NCI-H2029 (cell line): ENCODE measurements around the gene ANAPC5.
"Not testable (repeated sequence)": the region's sequence is repeated elsewhere in the genome, so short reads cannot be mapped to it uniquely, and the experiment has no call there.

Experiments used
- DNase-seq: peaks from one replicate; lab custom pipeline; 2025; lab: John Stamatoyannopoulos, UW

The ANAPC5 gene

GRCh38 chr12:121307397-121307796 is 44.8 kb downstream of the ANAPC5 start:
- not testable (repeated sequence) for DNase-seq

DNA sequence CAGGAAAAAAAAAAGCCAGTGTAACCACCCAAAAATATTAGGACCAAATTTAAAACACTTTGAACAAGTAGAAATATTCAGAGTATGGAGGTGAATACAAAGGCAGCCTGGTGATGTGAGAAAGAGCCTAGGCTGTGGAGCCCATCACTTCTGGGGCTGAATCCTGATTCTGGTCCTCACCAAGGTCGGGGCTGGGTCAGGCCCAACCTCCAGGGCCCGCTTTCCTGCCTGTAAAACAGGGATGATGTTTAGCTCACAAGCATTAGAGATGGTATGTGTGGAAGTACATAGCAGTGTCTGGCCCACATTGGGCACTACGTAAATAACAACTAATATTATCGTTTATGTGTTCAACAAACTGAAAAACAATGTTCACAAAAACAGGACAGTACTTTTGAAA is 47.9 kb downstream of the ANAPC5 start:
- DNase-seq = no peak

DNA sequence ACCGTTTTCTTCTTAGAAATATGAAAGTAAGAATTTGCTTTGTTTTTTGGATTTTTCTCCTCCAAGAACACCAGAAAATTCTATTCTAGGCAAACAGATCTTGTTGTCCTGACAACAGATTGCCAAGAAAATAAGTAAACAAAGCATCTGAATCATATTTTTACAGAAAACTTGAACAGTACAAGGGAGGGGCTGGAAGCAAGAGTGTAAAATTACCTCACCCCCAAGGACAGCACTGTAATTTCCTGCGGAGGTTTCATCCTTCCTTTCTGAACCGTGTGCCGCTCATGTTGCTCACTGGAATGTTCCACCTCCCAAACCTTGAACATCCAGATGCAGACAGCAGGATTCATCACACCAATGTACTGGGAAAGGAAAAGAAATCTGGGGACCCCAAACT is 50.3 kb downstream of the ANAPC5 start:
- DNase-seq = no peak

DNA sequence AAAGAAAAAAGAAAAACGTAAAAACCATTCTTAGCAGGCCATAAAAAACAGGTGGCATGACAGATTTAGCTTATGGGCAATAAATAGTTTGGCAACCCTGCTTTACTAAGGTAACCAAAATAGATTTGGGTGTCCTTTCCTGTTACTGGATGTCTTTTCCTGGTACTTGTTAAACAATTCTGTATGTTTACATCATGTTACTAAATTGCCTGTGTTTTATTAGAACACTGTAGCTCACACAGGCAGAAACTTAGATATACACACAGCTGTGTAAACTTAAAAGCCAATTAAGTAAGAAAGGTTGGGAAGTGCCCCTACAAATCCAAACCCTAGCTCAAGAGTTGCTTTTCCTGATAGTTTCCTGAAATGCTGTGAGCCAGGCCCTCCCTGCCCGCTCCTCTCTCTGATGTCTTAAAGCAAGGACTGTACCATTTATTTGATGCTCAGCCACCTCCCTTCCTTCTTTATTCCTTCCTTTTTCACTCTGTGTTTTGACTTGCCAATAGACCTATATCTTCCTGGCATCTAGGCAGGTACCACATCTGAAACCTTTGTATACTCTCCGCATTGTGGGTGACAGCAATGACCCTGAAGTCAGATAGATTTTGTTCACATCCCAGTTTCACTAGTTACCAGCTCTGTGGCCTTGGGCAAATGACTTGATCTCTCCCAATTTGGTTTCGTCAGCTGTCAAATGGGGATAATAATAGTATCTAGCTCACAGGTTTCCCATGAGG is 52.0 kb downstream of the ANAPC5 start:
- DNase-seq = no peak

DNA sequence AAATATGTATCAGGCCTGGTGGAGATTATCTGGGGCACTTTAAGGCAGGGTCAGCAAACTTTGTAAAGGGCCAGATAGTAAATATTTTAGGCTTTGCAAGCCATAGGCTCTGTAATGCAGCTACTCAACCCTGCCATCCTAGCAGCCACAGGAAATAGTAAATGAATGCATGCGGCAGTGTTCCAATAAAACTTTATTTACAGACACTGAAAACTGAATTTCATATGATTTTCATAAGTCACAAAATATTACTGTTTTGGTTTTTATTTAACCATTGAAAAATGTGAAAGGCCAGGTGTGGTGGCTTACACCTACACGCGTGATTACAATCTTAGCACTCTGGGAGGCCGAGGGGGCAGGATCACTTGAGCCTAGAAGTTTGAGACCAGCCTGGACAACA is 52.5 kb downstream of the ANAPC5 start:
- no peak for DNase-seq

DNA sequence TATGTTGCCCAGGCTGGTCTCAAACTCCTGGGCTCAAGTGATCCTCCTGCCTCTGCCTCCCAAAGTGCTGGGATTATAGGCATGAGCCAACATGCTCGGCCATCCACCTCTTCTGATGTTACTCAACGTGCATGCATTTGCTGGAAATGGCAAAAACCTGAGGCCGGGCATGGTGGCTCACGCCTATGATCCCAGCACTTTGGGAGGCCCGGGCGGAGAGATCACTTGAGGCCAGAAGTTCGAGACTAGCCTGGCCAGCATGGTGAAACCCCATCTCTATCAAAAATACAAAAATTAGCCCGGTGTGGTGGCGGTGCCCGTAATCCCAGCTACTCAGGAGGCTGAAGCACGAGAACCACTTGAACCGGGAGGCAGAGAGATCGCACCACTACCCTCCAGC is 53.8 kb downstream of the ANAPC5 start:
- DNase-seq = not testable (repeated sequence)

- peak; percentile 24 for DNase-seq
These were observed 54.7 kb downstream of the ANAPC5 start for GRCh38 chr12:121297435-121297991.

- peak; percentile 77 for DNase-seq
These were observed 55.4 kb downstream of the ANAPC5 start, which contains the start of gene CAMKK2 for GRCh38 chr12:121296618-121297434. Gene CAMKK2, minus strand, starts transcription at chr12:121296709. Its CDS starts 22,183 bp downstream, at chr12:121274526.

DNA sequence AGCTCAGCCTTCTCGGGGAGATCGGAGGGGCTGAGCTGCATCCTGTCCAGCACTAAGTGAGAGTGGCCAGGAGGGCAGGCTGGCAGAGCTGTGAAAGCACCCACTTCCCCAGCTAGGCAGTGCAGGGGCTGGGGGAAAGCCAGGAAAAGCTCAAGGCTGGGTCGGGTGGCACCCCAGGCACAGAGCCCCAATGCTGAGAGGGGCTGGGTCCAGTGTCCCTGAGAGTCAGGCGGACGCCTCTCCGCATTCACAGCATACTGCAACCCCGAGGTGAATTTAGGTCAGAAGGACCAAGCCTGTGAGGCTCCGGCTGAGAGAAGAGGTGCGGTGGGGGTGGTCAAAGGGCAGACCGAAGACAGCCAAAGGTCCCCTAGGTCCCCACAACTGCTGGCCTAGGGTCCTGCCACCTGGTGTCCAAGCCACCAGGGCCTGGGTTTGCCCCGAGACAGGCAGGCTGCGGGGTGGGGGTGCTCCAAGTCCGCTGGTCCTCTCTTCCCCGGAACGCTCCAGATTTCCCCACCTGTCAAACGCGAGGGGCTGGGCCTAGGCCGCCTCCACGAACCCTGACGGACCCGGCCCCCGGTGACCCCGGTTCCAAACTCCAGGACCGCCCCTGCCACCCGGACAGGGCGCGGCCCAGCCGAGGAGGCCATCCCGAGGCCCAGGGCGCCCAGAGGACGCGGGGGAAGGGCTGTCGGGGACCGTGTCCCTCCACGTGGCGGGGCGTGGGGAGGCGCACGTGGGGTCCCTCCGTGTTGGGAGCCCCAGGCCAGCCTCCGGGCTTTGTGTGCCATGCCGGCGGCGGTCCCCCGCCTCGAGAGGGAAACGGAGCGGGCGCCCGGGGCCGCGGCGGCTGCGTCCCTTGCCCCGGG is 56.2 kb downstream of the ANAPC5 start:
- DNase-seq = no peak

DNA sequence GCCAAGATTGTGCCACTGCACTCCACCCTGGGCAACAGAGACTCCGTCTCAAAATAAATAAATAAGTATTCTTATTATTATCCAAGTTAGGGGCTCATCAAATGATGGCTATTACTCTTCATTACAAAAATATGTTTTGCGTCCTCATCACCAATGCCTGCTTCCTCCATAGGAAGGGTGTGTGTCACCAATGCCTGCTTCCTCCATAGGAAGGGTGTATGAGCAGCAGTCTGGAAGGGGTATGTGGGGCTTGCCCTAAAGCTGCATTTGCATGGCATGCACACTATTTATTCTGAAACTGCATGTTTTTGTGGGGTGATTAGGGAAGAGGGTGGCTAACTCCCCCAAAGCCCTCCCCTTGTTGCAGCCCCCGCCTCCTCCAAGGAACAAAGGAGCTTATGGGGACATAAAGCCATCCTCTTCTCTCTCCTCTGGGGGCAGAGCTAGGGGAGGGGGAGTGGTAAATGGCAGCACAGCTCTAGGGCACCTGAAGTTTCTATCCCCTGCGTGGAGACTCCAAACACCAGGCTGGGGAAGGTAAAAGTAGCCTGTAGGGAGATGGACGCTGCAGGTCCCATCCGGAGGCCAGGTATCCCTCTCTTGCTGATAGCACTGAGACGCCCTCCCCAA is 57.0 kb downstream of the ANAPC5 start:
- DNase-seq = no peak

DNA sequence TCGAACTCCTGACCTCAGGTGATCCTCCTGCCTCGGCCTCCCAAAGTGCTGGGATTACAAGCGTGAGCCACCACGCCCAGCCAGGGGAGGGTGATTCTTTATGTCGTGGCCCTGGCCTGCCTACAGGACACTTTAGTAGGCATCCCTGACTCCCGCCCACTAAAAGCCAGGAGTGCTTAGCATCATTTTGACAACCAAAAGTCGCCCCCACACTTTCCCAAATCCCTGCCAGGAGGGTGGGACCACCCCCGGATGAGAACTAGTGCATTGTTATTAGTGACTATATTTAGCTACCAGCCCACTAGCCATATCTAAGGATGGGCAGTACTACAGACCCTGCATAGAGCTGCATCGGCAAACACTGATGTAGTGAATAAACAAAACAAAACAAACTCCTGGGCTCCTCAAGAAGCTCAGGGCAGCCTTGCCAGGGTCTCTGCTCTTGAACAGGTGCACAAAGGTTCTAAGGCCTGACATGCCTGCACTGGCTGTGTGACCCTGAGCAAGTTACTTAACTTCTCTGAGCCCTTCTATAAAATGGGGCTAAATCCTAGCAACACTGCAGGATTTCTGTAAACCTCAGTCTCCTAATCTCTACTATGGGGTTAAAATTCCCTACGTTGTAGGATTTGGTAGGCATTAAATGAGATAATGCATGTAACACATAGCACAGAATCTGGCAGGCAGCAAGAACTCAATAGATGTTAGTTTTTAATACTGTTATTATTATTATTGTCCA is 57.9 kb downstream of the ANAPC5 start:
- no peak for DNase-seq

DNA sequence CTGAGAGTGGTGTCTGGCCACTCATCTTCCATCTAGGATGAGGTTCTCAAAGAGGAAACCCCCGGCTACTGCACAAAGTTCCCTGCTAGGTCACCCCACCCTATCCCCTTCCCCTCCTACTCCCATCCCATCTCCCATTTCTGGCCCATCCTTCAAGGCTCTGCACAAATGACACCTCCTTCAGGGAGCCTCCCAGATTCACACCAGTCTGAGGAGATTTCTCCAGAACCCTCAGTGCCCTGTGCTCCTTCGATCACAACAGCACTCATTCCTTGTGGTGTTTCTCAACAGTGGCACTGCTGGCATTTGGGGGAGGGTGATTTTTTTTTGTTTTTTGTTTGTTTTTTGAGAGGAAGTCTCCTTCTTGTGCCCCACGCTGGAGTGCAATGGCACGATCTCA is 58.6 kb downstream of the ANAPC5 start:
- DNase-seq = no peak

GRCh38 chr12:121290410-121290809 is 61.8 kb downstream of the ANAPC5 start:
- DNase-seq = no peak

GRCh38 chr12:121289962-121290361 is 62.2 kb downstream of the ANAPC5 start:
- DNase-seq = no peak

DNA sequence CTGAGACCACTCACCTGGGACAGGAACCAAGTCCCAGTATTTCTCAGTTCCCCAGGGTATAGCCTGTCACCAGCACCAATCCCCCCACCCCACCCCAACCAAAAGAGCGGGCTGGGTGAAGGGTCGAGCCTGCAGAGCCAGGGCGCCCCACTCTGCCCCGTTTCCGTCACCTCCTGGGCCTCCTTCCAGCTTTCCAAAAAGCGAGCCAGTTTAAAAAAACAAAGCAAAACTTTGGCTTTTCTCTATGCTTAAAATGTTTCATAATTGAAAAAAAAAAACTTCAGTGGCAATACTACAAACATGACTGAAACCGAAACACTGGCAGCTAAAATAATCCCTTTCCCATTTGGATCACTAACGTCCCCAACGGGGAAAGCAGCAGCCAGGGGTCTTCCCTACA is 63.2 kb downstream of the ANAPC5 start:
- DNase-seq = no peak

DNA sequence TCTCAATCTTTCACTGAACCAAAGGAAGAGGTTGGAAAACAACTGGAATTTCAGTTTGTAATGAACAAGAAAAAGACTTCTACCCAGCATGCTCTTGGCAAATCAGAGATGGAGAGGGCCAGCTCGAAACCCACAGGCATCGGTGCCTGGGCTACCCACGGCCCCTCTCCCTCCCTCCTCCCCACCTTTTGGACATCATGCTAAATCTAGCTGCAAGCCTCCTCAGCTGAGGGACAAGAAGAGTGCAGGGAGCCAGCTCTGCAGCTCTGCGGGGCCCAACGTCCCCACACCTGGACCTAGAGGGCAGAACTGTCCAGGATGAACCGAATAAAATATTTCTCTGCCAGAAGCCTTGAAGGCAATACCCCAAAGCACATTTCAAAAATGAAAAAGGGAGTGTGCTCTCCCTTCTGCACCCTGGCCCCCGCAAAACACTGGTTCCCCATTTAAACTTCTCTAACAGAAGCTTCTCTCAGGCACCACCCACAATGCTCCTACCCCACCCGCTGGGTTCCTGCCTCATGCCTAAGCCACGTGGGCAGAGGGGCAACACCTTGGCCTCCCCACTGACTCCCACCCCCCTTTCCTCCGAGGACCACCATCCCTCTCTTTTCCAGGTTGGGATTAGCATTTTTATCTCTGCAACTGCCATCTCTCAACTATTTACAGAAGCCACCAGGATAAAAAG is 63.9 kb downstream of the ANAPC5 start:
- no peak for DNase-seq

DNA sequence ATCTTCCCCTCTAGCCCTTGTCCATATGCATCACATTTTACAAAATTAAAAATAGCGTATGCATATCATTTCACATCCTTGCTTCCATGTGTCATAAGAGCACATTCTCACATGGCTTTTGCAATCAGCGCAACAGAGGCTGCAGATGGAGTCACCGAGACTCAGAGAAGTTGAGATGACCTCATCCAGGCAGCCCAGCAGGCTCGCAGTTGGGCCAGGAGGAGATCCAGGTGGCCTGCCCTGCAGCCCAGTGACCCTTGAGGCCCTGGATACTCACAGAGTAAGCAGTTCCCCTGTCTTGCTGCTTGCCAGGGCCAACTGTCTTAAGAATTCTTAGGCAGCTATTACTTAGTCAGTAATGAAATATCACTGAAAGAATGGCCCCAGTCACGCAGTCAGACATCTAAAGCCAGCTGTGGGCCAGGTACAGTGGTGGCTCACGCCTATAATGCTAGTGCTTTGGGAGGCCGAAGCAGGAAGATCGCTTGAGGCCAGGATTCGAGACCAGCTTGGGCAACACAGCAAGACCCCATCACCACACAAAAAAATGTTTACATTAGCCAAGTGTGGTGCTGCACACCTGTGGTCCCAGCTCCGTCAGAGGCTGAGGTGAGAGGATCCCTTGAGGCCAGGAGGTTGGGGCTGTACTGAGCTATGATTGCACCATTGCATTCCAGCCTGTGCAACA is 64.8 kb downstream of the ANAPC5 start:
- DNase-seq = no peak

DNA sequence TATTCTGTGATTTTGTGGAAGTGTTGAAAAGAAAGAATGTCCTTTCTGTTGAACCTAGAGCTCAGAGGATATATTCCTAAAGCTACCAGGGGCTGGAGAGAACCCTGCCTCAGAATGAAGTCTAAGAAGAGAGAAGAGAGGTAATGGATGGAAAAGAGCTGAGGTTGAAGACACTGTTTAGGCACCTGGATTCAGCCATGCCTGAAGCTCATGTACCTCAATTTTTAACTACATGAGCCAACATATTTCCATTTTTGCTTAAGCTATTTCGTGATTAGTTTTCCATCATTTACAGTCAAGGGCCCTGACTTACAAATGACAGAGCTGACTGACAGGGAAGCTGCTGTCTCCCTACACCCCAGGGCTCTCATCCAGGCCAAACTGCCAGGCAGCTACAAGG is 66.4 kb downstream of the ANAPC5 start:
- no peak for DNase-seq

- DNase-seq = no peak
These were observed 67.4 kb downstream of the ANAPC5 start for GRCh38 chr12:121284551-121285390.
